Eye (tissue), 1 donor: ENCODE measurements around the gene PGAM4.
"Not testable (repeated sequence)": the region's sequence is repeated elsewhere in the genome, so short reads cannot be mapped to it uniquely, and the experiment has no call there.

ENCODE experiments used
- DNase-seq: peaks from one replicate; pipeline ENCODE4 v3.0.0-alpha.2; 2015

The PGAM4 gene

GRCh38 chrX:77924320-77924859, 45.0 kb downstream of the PGAM4 start:
- no peak for DNase-seq

- DNase-seq = no peak
Measured at GRCh38 chrX:77922787-77923186, 46.7 kb downstream of the PGAM4 start.

- not testable (repeated sequence) for DNase-seq
Measured at GRCh38 chrX:77919370-77919769, 50.1 kb downstream of the PGAM4 start.

GRCh38 chrX:77918568-77918967, 50.9 kb downstream of the PGAM4 start:
- no peak for DNase-seq
